HepG2 (cell line): ENCODE measurements around the gene TRAPPC12. TPM values are rescaled to one million over a fixed set of nuclear protein-coding genes. Genes with fewer than 3 reads are reported as not detected.

Source experiments
- ATRX ChIP-seq: sonication (generic); formaldehyde crosslinking; IDR thresholded peaks from 2 replicates; pipeline ENCODE4 v1.4.0; 2020; ENCODE audit warnings: missing genetic modification reagents, borderline replicate concordance
- DNMT1 ChIP-seq: sonication (generic); formaldehyde crosslinking; IDR thresholded peaks from 2 replicates; pipeline ENCODE4 v1.5.1; 2020; ENCODE audit warnings: mild to moderate bottlenecking, missing genetic modification reagents
- DNMT3B ChIP-seq: conservative IDR thresholded peaks from 2 replicates; pipeline ENCODE4 v1.6.1; 2016; ENCODE audit warnings: missing biosample characterization, control low read depth
- HDAC2 ChIP-seq: sonication (generic); formaldehyde crosslinking; IDR thresholded peaks from 2 replicates; pipeline ENCODE4 v1.4.0; 2020; ENCODE audit warnings: missing genetic modification reagents
- MAFF ChIP-seq: IDR thresholded peaks from 2 replicates; pipeline ENCODE4 v1.6.1; 2011; ENCODE audit warnings: low read depth, low read length, improper control_type of control experiment
- MAFG ChIP-seq: sonication (generic); formaldehyde crosslinking; IDR thresholded peaks from 2 replicates; pipeline ENCODE4 v1.5.1; 2020; ENCODE audit warnings: mild to moderate bottlenecking, missing genetic modification reagents
- PAX8 ChIP-seq: sonication (generic); formaldehyde crosslinking; IDR thresholded peaks from 2 replicates; pipeline ENCODE4 v1.8.0; 2022; ENCODE audit warnings: mild to moderate bottlenecking, missing genetic modification reagents, borderline replicate concordance
- RELA ChIP-seq: sonication (generic); formaldehyde crosslinking; IDR thresholded peaks from 2 replicates; pipeline ENCODE4 v1.4.0; 2020; ENCODE audit warnings: missing genetic modification reagents
- ZC3H13 ChIP-seq: sonication (generic); formaldehyde crosslinking; IDR thresholded peaks from 2 replicates; pipeline ENCODE4 v1.8.1; 2023; ENCODE audit warnings: mild to moderate bottlenecking, missing genetic modification reagents, moderate library complexity
- ZNF160 ChIP-seq: sonication (generic); formaldehyde crosslinking; IDR thresholded peaks from 2 replicates; pipeline ENCODE4 v1.8.0; 2022; ENCODE audit warnings: mild to moderate bottlenecking, inconsistent platforms, missing genetic modification reagents
- ZNF296 ChIP-seq: sonication (generic); formaldehyde crosslinking; conservative IDR thresholded peaks from 2 replicates; pipeline ENCODE4 v1.5.0; 2020; ENCODE audit warnings: mild to moderate bottlenecking, missing genetic modification reagents
- ZNF605 ChIP-seq: sonication (generic); formaldehyde crosslinking; IDR thresholded peaks from 2 replicates; pipeline ENCODE4 v1.8.0; 2022; ENCODE audit warnings: mild to moderate bottlenecking, missing genetic modification reagents
- ZNF629 ChIP-seq: sonication (generic); formaldehyde crosslinking; conservative IDR thresholded peaks from 2 replicates; pipeline ENCODE4 v1.5.0; 2020; ENCODE audit warnings: missing genetic modification reagents
- ZNF678 ChIP-seq: sonication (generic); formaldehyde crosslinking; IDR thresholded peaks from 2 replicates; pipeline ENCODE4 v1.4.0; 2020; ENCODE audit warnings: mild to moderate bottlenecking, missing genetic modification reagents
- ZNF773 ChIP-seq: sonication (generic); formaldehyde crosslinking; IDR thresholded peaks from 2 replicates; pipeline ENCODE4 v1.4.0; 2020; ENCODE audit warnings: missing genetic modification reagents, borderline replicate concordance
- polyA plus RNA-seq, 8 experiments: library from polyadenylated mRNA; depleted of rRNA in 3 of 8; stranded (reverse) in 7 of 8; unstranded in 1 of 8; fragments of >200 nt; fragmentation: Illumina TruSeq in 4 of 8; extraction: Trizol in 4 of 8; gene quantifications; 2 replicates each; pipeline versions ENCODE4 v1.2.1 to v1.2.3, GENCODE V29; 2011 to 2016; ENCODE audit warnings: low read depth in 4 of 8, missing spikeins in 1 of 8, mixed read lengths in 1 of 8; ENCODE audit not compliant: insufficient read depth in 1 of 8
- total RNA-seq, 5 experiments: library from RNA; depleted of rRNA; stranded (reverse); fragments of >200 nt; fragmentation: Illumina TruSeq; extraction: Trizol; gene quantifications; 2 replicates each; pipeline ENCODE4 v1.2.3, GENCODE V29; 2016; ENCODE audit warnings: low read depth in 1 of 5
- TF ChIP-seq, protein P1 (sequence below): sonication (generic); formaldehyde crosslinking; IDR thresholded peaks from 2 replicates; pipeline ENCODE4 v1.8.1; 2023; ENCODE audit warnings: mild to moderate bottlenecking, missing genetic modification reagents
- TF ChIP-seq, protein P2 (sequence below): sonication (generic); formaldehyde crosslinking; IDR thresholded peaks from 2 replicates; pipeline ENCODE4 v1.4.0; 2020; ENCODE audit warnings: missing genetic modification reagents, low read depth, mild to moderate bottlenecking, borderline replicate concordance
- TF ChIP-seq, protein P3 (sequence below): sonication (generic); formaldehyde crosslinking; IDR thresholded peaks from 2 replicates; pipeline ENCODE4 v1.4.0; 2020; ENCODE audit warnings: mild to moderate bottlenecking, missing genetic modification reagents
- TF ChIP-seq, protein P4 (sequence below): sonication (generic); formaldehyde crosslinking; IDR thresholded peaks from 2 replicates; pipeline ENCODE4 v1.4.0; 2020; ENCODE audit warnings: missing genetic modification reagents, borderline replicate concordance
- TF ChIP-seq, protein P5 (sequence below): IDR thresholded peaks from 2 replicates; pipeline ENCODE4 v1.6.1; 2016; ENCODE audit warnings: low read depth

The TRAPPC12 gene
- total and polyA plus RNA-seq, 2 of the 13 experiments (the other 11 are each of a cell fraction or from before 2014, with no cell fraction given): 46.4 to 97.7 TPM

DNA sequence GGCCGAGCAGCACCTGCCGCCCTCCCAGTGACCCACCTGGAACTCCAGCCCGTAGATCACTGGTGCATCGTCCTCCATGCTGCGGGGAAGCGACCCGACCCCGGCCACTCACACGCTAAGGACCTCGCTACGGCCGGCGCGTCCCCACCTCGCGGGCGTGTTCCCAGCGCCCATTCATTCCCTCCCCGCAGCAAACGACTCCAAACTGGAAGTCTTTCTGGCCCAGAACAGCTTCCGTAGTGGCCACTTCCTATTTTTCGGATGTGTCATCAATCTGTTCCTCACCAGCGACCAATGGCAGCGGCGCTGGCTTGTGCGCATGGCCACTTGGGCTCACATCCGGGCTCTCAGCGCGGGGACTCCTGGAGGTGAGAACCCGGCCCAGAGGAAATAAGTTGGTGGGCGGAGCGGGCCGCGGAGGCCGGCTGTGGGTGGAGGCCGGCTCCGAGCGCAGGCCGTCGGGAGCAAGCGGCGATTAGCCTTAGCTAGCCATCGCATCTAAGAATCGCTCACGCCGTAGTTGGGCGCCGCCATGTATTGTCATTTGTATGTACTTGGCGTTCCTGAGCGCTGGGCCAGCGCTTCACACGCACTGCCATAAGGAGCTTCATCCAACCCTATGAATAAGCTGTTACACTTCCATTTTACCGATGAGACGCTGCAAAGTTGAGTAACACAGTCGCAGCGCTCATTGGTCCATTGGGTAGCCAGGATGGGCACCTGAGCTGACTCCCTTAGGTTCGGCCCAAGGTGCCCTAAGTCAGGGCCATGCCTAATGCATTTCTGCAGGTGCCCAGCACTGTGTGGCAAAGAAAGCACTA, 1.7 kb upstream of the TRAPPC12 start, which contains the start of gene EIPR1 (continued):
- 0 out of 2 replicates have a peak, but pooled peaks have one; percentile 28 for TF ChIP-seq ZNF773 (CRISPR knock-in tag)
- TF ChIP-seq ZNF605 (CRISPR knock-in tag): peak; percentile 94; the same call in 1 of the 2 replicates
- no peak; the same call in 1 of the 2 replicates for TF ChIP-seq DNMT1
- TF ChIP-seq, protein P1, sequence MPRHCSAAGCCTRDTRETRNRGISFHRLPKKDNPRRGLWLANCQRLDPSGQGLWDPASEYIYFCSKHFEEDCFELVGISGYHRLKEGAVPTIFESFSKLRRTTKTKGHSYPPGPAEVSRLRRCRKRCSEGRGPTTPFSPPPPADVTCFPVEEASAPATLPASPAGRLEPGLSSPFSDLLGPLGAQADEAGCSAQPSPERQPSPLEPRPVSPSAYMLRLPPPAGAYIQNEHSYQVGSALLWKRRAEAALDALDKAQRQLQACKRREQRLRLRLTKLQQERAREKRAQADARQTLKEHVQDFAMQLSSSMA (CRISPR knock-in tag): peak; percentile 76; the same call in 1 of the 2 replicates
- peak; percentile 15 for TF ChIP-seq ZNF678
- TF ChIP-seq, protein P2, sequence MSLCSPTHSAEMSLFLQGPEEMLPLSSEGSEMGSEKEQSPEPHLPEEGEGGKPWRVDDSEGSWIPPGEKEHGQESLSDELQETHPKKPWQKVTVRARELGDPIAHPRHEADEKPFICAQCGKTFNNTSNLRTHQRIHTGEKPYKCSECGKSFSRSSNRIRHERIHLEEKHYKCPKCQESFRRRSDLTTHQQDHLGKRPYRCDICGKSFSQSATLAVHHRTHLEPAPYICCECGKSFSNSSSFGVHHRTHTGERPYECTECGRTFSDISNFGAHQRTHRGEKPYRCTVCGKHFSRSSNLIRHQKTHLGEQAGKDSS (CRISPR knock-in tag): peak; percentile 86
- TF ChIP-seq HDAC2 (CRISPR knock-in tag): peak; percentile 85
- peak; percentile 62; the same call in 1 of the 2 replicates for TF ChIP-seq DNMT3B (CRISPR knock-in tag)
- TF ChIP-seq MAFG (CRISPR knock-in tag): no peak
- TF ChIP-seq, protein P3, sequence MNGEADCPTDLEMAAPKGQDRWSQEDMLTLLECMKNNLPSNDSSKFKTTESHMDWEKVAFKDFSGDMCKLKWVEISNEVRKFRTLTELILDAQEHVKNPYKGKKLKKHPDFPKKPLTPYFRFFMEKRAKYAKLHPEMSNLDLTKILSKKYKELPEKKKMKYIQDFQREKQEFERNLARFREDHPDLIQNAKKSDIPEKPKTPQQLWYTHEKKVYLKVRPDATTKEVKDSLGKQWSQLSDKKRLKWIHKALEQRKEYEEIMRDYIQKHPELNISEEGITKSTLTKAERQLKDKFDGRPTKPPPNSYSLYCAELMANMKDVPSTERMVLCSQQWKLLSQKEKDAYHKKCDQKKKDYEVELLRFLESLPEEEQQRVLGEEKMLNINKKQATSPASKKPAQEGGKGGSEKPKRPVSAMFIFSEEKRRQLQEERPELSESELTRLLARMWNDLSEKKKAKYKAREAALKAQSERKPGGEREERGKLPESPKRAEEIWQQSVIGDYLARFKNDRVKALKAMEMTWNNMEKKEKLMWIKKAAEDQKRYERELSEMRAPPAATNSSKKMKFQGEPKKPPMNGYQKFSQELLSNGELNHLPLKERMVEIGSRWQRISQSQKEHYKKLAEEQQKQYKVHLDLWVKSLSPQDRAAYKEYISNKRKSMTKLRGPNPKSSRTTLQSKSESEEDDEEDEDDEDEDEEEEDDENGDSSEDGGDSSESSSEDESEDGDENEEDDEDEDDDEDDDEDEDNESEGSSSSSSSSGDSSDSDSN (CRISPR knock-in tag): peak; percentile 88
- TF ChIP-seq, protein P4, sequence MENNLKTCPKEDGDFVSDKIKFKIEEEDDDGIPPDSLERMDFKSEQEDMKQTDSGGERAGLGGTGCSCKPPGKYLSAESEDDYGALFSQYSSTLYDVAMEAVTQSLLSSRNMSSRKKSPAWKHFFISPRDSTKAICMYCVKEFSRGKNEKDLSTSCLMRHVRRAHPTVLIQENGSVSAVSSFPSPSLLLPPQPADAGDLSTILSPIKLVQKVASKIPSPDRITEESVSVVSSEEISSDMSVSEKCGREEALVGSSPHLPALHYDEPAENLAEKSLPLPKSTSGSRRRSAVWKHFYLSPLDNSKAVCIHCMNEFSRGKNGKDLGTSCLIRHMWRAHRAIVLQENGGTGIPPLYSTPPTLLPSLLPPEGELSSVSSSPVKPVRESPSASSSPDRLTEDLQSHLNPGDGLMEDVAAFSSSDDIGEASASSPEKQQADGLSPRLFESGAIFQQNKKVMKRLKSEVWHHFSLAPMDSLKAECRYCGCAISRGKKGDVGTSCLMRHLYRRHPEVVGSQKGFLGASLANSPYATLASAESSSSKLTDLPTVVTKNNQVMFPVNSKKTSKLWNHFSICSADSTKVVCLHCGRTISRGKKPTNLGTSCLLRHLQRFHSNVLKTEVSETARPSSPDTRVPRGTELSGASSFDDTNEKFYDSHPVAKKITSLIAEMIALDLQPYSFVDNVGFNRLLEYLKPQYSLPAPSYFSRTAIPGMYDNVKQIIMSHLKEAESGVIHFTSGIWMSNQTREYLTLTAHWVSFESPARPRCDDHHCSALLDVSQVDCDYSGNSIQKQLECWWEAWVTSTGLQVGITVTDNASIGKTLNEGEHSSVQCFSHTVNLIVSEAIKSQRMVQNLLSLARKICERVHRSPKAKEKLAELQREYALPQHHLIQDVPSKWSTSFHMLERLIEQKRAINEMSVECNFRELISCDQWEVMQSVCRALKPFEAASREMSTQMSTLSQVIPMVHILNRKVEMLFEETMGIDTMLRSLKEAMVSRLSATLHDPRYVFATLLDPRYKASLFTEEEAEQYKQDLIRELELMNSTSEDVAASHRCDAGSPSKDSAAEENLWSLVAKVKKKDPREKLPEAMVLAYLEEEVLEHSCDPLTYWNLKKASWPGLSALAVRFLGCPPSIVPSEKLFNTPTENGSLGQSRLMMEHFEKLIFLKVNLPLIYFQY: peak; percentile 98
- no peak for TF ChIP-seq ZNF296 (CRISPR knock-in tag)
- TF ChIP-seq ZC3H13 (CRISPR knock-in tag): peak; percentile 92
- TF ChIP-seq RELA (CRISPR knock-in tag): peak; percentile 27; the same call in 1 of the 2 replicates
- TF ChIP-seq ATRX: no peak
- peak; percentile 76 for TF ChIP-seq MAFF
- TF ChIP-seq PAX8 (CRISPR knock-in tag): peak; percentile 87; the same call in 1 of the 2 replicates
- peak; percentile 45 for TF ChIP-seq ZNF629 (CRISPR knock-in tag)
- peak; percentile 76; the same call in 1 of the 2 replicates for TF ChIP-seq ZNF160 (CRISPR knock-in tag)
- TF ChIP-seq, protein P5, sequence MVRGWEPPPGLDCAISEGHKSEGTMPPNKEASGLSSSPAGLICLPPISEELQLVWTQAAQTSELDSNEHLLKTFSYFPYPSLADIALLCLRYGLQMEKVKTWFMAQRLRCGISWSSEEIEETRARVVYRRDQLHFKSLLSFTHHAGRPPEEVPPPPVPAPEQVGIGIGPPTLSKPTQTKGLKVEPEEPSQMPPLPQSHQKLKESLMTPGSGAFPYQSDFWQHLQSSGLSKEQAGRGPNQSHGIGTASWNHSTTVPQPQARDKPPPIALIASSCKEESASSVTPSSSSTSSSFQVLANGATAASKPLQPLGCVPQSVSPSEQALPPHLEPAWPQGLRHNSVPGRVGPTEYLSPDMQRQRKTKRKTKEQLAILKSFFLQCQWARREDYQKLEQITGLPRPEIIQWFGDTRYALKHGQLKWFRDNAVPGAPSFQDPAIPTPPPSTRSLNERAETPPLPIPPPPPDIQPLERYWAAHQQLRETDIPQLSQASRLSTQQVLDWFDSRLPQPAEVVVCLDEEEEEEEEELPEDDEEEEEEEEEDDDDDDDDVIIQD (CRISPR knock-in tag): peak; percentile 86
